Psoas muscle (tissue), 8 donors: ENCODE measurements around the gene CIITA. TPM values are rescaled to one million over a fixed set of nuclear protein-coding genes. Genes with fewer than 3 reads are reported as not detected.

Experiments
- ATAC-seq, 4 donors: fragments of 200-7000 bp; cut with Tn5 transposase; one replicate each; pipeline ENCODE4 v1.9.1; 2020; ENCODE audit warnings: moderate library complexity in 3 of 4, mild to moderate bottlenecking in 2 of 4
- DNase-seq, 2 donors: peaks; one replicate each; pipeline ENCODE4 v3.0.0-alpha.2; 2020
- H3K27ac ChIP-seq: fragments of 200-600 bp; one replicate; pipeline ENCODE4 v1.8.0; 2022
- H3K27me3 ChIP-seq, 3 donors: fragments of 200-600 bp in 1 of 3; one replicate each; pipeline versions ENCODE4 v1.6.1 to v1.8.0; 2013 to 2022; ENCODE audit warnings: low read length in 2 of 3, mild to moderate bottlenecking in 2 of 3, moderate library complexity in 1 of 3; ENCODE audit not compliant: insufficient read depth in 3 of 3
- H3K36me3 ChIP-seq, 2 donors: fragments of 200-600 bp in 1 of 2; one replicate each; pipeline versions ENCODE4 v1.6.1 to v1.8.0; 2013 to 2022; ENCODE audit warnings: low read depth in 1 of 2, mild to moderate bottlenecking in 1 of 2, moderate library complexity in 1 of 2; ENCODE audit not compliant: insufficient read depth in 1 of 2
- H3K4me1 ChIP-seq: fragments of 200-600 bp; one replicate; pipeline ENCODE4 v1.8.0; 2022
- H3K4me3 ChIP-seq: fragments of 200-600 bp; one replicate; pipeline ENCODE4 v1.8.0; 2022; ENCODE audit warnings: mild to moderate bottlenecking
- H3K9me3 ChIP-seq: fragments of 200-600 bp; one replicate; pipeline ENCODE4 v1.8.0; 2022
- CTCF ChIP-seq: fragments of 200-600 bp; IDR thresholded peaks from one replicate; pipeline ENCODE4 v1.8.0; 2022; ENCODE audit warnings: antibody characterized with exemption
- WGBS, 3 donors: extraction: QIAGEN DNeasy Blood & Tissue Kit; methylation state at CpG; one replicate each; pipeline versions ENCODE4 v1.1.6 to v1.1.7; 2013; 5-methylcytosine and 5-hydroxymethylcytosine counted together
- intact Hi-C, 2 donors: fragments of 100-400 bp; cut with DNase I; formaldehyde crosslinking; loops; one replicate each; pipeline versions ENCODE4 v1.11.0 to v1.14.2; 2022
- polyA plus RNA-seq, 3 donors: library from polyadenylated mRNA; stranded (reverse); fragments of 200-250 nt; gene quantifications; one replicate each; pipeline ENCODE4 v1.2.3, GENCODE V29; 2013
- total RNA-seq, 4 donors: library from RNA; stranded (reverse); fragmentation: NEBNext Ultra II Directional in 2 of 4; extraction: Animal tissue kit (Norgen Biotek cat#: 25700) in 2 of 4; gene quantifications; one replicate each; pipeline versions ENCODE4 v1.2.1 to v1.2.4, GENCODE V29; 2021 to 2023
- donor health status: healthy with polysubstance abuse.
- donor health status: DM: no; HTN: no; CAD: no; lungs with moderate emphysema.
- donor health status: Bipolar disorder and iron deficiency.
- donor health status: healthy.
- donor health status: DM: yes; HTN: yes; CAD: no.
- donor health status: DM: no; HTN: no; CAD: no.
- donor health status: DM: no; HTN: no; CAD: no.
- donor health status: DM: yes; HTN: yes; CAD: no.

Gene CIITA
- total and polyA plus RNA-seq, 7 donors: 2.3 to 15.3 (median 4.1) TPM

DNA sequence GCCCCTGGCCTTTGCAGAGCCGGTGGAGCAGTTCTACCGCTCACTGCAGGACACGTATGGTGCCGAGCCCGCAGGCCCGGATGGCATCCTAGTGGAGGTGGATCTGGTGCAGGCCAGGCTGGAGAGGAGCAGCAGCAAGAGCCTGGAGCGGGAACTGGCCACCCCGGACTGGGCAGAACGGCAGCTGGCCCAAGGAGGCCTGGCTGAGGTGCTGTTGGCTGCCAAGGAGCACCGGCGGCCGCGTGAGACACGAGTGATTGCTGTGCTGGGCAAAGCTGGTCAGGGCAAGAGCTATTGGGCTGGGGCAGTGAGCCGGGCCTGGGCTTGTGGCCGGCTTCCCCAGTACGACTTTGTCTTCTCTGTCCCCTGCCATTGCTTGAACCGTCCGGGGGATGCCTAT is 29.5 kb downstream of the CIITA start:
- TF ChIP-seq CTCF: no peak
- WGBS, 3 donors: 86 to 92% (median 89%) methylated on average over 16 to 19 of the region's 19 CpGs
- intact Hi-C loops: loop anchor here in 1 of 2 donors (10.0 kb wide), 1 partner anchor 142 kb away; no protein-coding TSS in a partner anchor
- Histone ChIP-seq H3K27me3 (no peaks in the 10 kb centered on the region), H3K36me3 (peaks cover 0 to 8% of the 10 kb centered on the region in 2 donors), H3K27ac (no peak overlapping the region), H3K4me3 (no peak overlapping the region), H3K4me1 (no peaks in the 10 kb centered on the region), H3K9me3 (no peaks in the 10 kb centered on the region)
- DNase-seq: no peak
- ATAC-seq: no peak

- DNase-seq (no peak), ATAC-seq (no peak)
- intact Hi-C loops: loop anchor here in 1 of 2 donors (10.0 kb wide), 1 partner anchor 142 kb away; no protein-coding TSS in a partner anchor
- Histone ChIP-seq H3K36me3 (peaks cover 0 to 8% of the 10 kb centered on the region in 2 donors), H3K4me1 (no peaks in the 10 kb centered on the region), H3K4me3 (no peak overlapping the region), H3K27me3 (no peaks in the 10 kb centered on the region), H3K27ac (no peak overlapping the region), H3K9me3 (no peaks in the 10 kb centered on the region)
- TF ChIP-seq CTCF: no peak
- WGBS, 3 donors: 75 to 83% (median 75%) methylated on average over 44 to 46 of the region's 46 CpGs
Observed at GRCh38 chr16:10906914-10907756, 30.1 kb downstream of the CIITA start.

DNA sequence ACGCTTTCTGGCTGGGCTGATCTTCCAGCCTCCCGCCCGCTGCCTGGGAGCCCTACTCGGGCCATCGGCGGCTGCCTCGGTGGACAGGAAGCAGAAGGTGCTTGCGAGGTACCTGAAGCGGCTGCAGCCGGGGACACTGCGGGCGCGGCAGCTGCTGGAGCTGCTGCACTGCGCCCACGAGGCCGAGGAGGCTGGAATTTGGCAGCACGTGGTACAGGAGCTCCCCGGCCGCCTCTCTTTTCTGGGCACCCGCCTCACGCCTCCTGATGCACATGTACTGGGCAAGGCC is 30.7 kb downstream of the CIITA start:
- Histone ChIP-seq H3K4me1 (no peaks in the 10 kb centered on the region), H3K9me3 (no peaks in the 10 kb centered on the region), H3K27me3 (no peaks in the 10 kb centered on the region), H3K27ac (no peak overlapping the region), H3K4me3 (no peak overlapping the region), H3K36me3 (peaks cover 0 to 8% of the 10 kb centered on the region in 2 donors)
- 84 to 89% (median 88%) methylated on average over 20 to 21 of the region's 21 CpGs for WGBS, 3 donors
- DNase-seq: no peak
- ATAC-seq: no peak
- no peak for TF ChIP-seq CTCF
- intact Hi-C loops: loop anchor here in 1 of 2 donors (10.0 kb wide), 1 partner anchor 143 kb away; no protein-coding TSS in a partner anchor

GRCh38 chr16:10911267-10911666 is 34.3 kb downstream of the CIITA start:
- no peaks in the 10 kb centered on the region for H3K27me3 ChIP-seq
- intact Hi-C loops: loop anchor here in 1 of 2 donors (10.0 kb wide), 2 partner anchors 76 to 166 kb away; partner anchors contain the start of gene NUBP1
- H3K4me1 ChIP-seq: no peaks in the 10 kb centered on the region
- H3K27ac ChIP-seq: no peak overlapping the region
- no peaks in the 10 kb centered on the region for H3K9me3 ChIP-seq
- no peak for TF ChIP-seq CTCF
- ATAC-seq (no peak), DNase-seq (no peak)
- no peak overlapping the region for H3K4me3 ChIP-seq
- no peaks in the 10 kb centered on the region for H3K36me3 ChIP-seq
